NCI-H460 (cell line): ENCODE results near the gene HAX1. TPM values are rescaled to one million over a fixed set of nuclear protein-coding genes. Genes with fewer than 3 reads are reported as not detected.

Experiments used
- DNase-seq: peaks from one replicate; pipeline ENCODE4 v3.0.0-alpha.2; 2016; ENCODE audit warnings: low read depth; ENCODE audit errors: extremely low read depth
- small RNA-seq, 2 experiments: library from RNA; depleted of rRNA; stranded (forward); fragments of <200 nt; gene quantifications; one replicate each; pipeline ENCODE3, GENCODE V24; 2014
- total RNA-seq: library from RNA; depleted of rRNA; stranded (reverse); fragments of >200 nt; shearing (Covaris generic); gene quantifications from 2 replicates; pipeline ENCODE4 v1.2.3, GENCODE V29; 2014; rRNA removed

HAX1 gene
- total RNA-seq, 1 experiment from 2014 or later = 392 TPM

DNA sequence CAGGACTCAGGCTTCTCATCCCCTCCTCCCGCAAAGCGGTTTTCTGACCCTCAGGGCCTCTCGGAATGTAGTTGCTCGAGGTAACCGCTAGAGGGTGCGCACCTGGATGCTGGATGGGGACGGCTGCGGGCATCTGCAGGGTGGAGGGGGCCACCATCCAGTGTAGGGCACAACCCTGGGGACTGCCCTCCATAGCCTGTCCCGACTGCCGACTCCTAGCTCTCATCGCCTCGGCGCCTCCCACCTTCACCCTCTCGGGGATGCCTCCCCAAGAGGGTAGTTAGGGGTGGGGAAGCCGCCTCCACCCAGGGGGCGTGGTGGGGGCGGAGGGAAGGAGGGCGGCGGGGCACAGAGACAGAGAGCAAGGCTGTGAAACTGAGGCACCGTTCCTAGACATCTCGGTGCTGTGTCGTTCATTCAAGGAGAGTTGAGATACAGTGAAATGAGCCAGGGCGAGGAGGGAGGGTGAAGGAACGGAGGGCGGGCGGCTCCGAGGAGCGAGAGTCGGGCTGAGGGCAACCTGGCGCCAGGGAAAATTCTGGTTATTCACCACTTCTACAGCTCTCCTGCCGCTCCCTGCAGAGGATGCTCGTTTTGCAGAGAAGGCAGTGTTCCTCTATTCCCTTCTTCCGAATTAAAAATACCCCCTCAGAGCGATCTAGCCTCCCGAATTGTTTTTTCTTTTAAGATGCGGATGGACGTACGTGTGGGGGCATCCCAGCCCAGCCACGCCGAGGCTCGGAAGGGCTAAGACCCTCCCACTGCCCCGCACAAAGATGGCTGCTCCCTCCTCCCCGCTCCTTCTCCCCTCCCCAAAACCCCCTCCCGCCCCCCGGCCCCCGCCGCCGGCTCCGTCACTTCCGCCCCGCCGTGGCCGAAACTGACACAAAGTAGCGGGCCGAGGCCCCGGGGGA is 52.5 kb downstream of the HAX1 start, which contains the start of gene ATP8B2:
ATP8B2 (plus strand) TSS at position 857 of the 914 bp plus-strand sequence. CDS start 2,617 bp downstream, outside the sequence.
- peak; percentile 83 for DNase-seq

Small RNA genes within 50 kb of the gene (small RNA-seq; reads per million reads assigned to genes)
- gene RF00273 (0 to 0.06 reads per million in 2 experiments), gene RNU6-121P (0 reads per million in 2 experiments), gene RNU6-239P (0 reads per million in 2 experiments), gene SNORA58B (0 reads per million in 2 experiments)

Other genes with a start within 250 kb of the HAX1 start
- 0.02 TPM in 1 of 2 replicates, not detected in the other for gene NUP210L, start 117.6 kb upstream of the HAX1 start, total RNA-seq
- gene TPM3, start 80.5 kb upstream of the HAX1 start, total RNA-seq = 476 and 501 TPM in 2 replicates
- gene CFAP141, start 66.3 kb upstream of the HAX1 start, total RNA-seq = not detected in 2 replicates
- gene UBAP2L, start 51.7 kb upstream of the HAX1 start, total RNA-seq = 80.7 and 95.5 TPM in 2 replicates
- not detected in 2 replicates for gene AQP10, start 48.5 kb downstream of the HAX1 start, total RNA-seq
- 14.5 and 16.8 TPM in 2 replicates for gene ATP8B2, start 52.9 kb downstream of the HAX1 start, total RNA-seq
- 4.9 and 7.6 TPM in 2 replicates for gene IL6R, start 132.7 kb downstream of the HAX1 start, total RNA-seq
- gene TDRD10, start 229.6 kb downstream of the HAX1 start, total RNA-seq = not detected in 2 replicates
- gene SHE, start 229.8 kb downstream of the HAX1 start, total RNA-seq = 0.02 TPM in 1 of 2 replicates, not detected in the other